ENCODE data around the gene PERCC1. TPM values are rescaled to one million over a fixed set of nuclear protein-coding genes. Genes with fewer than 3 reads are reported as not detected.

The PERCC1 gene
- total and polyA plus RNA-seq, 9 of the 15 experiments (the other 6 are each of a cell fraction or from before 2014, with no cell fraction given): not detected

GRCh38 chr16:1472974-1473373 is 42.1 kb downstream of the PERCC1 start (continued):
- TF ChIP-seq SMARCE1 (IDR thresholded peaks at IDR 0.05) (peak; percentile 57), ZZZ3 (IDR thresholded peaks at IDR 0.05) (no peak), GATAD2A (IDR thresholded peaks at IDR 0.05) (peak; percentile 97), HDGF (IDR thresholded peaks at IDR 0.05) (peak; percentile 75), NCOA2 (IDR thresholded peaks at IDR 0.05; ENCODE audit: partially characterized antibody in 2 of 2) (no peak), ARID1B (IDR thresholded peaks at IDR 0.05) (peak; percentile 84), ZBTB26 (CRISPR knock-in tag; IDR thresholded peaks at IDR 0.05) (no peak), JUNB (CRISPR knock-in tag; conservative IDR thresholded peaks at IDR 0.05) (no peak), KDM4B (IDR thresholded peaks at IDR 0.05; ENCODE audit: borderline replicate concordance in 2 of 2, low read depth in 1 of 2) (no peak), TAL1 (IDR thresholded peaks at IDR 0.05) (peak; percentile 73), MTA1 (IDR thresholded peaks at IDR 0.05; ENCODE audit: borderline replicate concordance) (0 out of 2 replicates have a peak, but pooled peaks have one; percentile 65), HDAC8 (tag; IDR thresholded peaks at IDR 0.05) (no peak), ZNF316 (IDR thresholded peaks at IDR 0.05) (peak; percentile 14; the same call in 1 of the 2 replicates), MTA3 (IDR thresholded peaks at IDR 0.05; ENCODE audit: borderline replicate concordance) (peak; percentile 26; the same call in 1 of the 2 replicates), PML (IDR thresholded peaks at IDR 0.05; ENCODE audit: low read length) (0 out of 2 replicates have a peak, but pooled peaks have one; percentile 38), CSDE1 (IDR thresholded peaks at IDR 0.05) (no peak), ZBTB33 (CRISPR knock-in tag; IDR thresholded peaks at IDR 0.05) (no peak), SOX6 (IDR thresholded peaks at IDR 0.05) (peak; percentile 44; the same call in 1 of the 2 replicates), ZNF695 (CRISPR knock-in tag; IDR thresholded peaks at IDR 0.05) (no peak), ELF4 (CRISPR knock-in tag; IDR thresholded peaks at IDR 0.05) (0 out of 2 replicates have a peak, but pooled peaks have one; percentile 52), STAT5B (CRISPR knock-in tag; IDR thresholded peaks at IDR 0.05) (no peak), SNRNP70 (optimal IDR thresholded peaks at IDR 0.05; ENCODE audit: low read depth, low read length) (no peak), HDAC2 (IDR thresholded peaks at IDR 0.05) (0 out of 2 replicates have a peak, but pooled peaks have one; percentile 62), BACH1 (tag; IDR thresholded peaks at IDR 0.05) (no peak), ZBTB8A (IDR thresholded peaks at IDR 0.05; ENCODE audit: partially characterized antibody) (no peak)
- TF ChIP-seq, protein P1, sequence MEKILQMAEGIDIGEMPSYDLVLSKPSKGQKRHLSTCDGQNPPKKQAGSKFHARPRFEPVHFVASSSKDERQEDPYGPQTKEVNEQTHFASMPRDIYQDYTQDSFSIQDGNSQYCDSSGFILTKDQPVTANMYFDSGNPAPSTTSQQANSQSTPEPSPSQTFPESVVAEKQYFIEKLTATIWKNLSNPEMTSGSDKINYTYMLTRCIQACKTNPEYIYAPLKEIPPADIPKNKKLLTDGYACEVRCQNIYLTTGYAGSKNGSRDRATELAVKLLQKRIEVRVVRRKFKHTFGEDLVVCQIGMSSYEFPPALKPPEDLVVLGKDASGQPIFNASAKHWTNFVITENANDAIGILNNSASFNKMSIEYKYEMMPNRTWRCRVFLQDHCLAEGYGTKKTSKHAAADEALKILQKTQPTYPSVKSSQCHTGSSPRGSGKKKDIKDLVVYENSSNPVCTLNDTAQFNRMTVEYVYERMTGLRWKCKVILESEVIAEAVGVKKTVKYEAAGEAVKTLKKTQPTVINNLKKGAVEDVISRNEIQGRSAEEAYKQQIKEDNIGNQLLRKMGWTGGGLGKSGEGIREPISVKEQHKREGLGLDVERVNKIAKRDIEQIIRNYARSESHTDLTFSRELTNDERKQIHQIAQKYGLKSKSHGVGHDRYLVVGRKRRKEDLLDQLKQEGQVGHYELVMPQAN (IDR thresholded peaks at IDR 0.05; ENCODE audit: borderline replicate concordance): peak; percentile 50; the same call in 1 of the 2 replicates
- TF ChIP-seq, protein P2, sequence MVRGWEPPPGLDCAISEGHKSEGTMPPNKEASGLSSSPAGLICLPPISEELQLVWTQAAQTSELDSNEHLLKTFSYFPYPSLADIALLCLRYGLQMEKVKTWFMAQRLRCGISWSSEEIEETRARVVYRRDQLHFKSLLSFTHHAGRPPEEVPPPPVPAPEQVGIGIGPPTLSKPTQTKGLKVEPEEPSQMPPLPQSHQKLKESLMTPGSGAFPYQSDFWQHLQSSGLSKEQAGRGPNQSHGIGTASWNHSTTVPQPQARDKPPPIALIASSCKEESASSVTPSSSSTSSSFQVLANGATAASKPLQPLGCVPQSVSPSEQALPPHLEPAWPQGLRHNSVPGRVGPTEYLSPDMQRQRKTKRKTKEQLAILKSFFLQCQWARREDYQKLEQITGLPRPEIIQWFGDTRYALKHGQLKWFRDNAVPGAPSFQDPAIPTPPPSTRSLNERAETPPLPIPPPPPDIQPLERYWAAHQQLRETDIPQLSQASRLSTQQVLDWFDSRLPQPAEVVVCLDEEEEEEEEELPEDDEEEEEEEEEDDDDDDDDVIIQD (CRISPR knock-in tag; IDR thresholded peaks at IDR 0.05): no peak

Measured in K562 (cell line).